IMR-90 (cell line): ENCODE data around the gene ANKRD55. TPM values are rescaled to one million over a fixed set of nuclear protein-coding genes. Genes with fewer than 3 reads are reported as not detected.

ENCODE experiments used
- ATAC-seq: fragments of 200-7000 bp; cut with Tn5 transposase; 2 replicates; pipeline ENCODE4 v1.9.1; 2020; ENCODE audit warnings: low read depth, mild to moderate bottlenecking, moderate library complexity
- BruUV-seq: library from RNA; stranded (reverse); fragments of 400-500 nt; replicated peaks from 2 replicates; lab custom pipeline; 2021; lab: Mats Ljungman, UMichigan
- CTCF ChIA-PET: fragments of 300-600 bp; formaldehyde crosslinking; extraction: SDS; loops from one replicate; lab custom pipeline; 2021; ENCODE audit warnings: antibody characterized with exemption; lab: Yijun Ruan, JAX
- POLR2A ChIA-PET: fragments of 300-600 bp; sonication (Branson Sonifier 250); formaldehyde crosslinking; loops from one replicate; lab custom pipeline; 2022; ENCODE audit warnings: antibody characterized with exemption; ENCODE audit not compliant: unreplicated experiment; lab: Charles Lee
- DNase-seq: peaks from one replicate; pipeline ENCODE4 v3.0.0; 2013
- H2AFZ ChIP-seq: replicated peaks from 2 replicates; pipeline ENCODE3; 2013; ENCODE audit warnings: low read length, mild to moderate bottlenecking; ENCODE audit not compliant: poor library complexity
- H2AK5ac ChIP-seq: 2 replicates; pipeline ENCODE4 v1.6.1; 2013; ENCODE audit warnings: low read depth, low read length, inconsistent platforms
- H2AK9ac ChIP-seq: replicated peaks from 2 replicates; pipeline ENCODE3; 2013; ENCODE audit warnings: mild to moderate bottlenecking, low read depth, low read length, moderate library complexity; ENCODE audit not compliant: poor library complexity
- H2BK120ac ChIP-seq: 2 replicates; pipeline ENCODE4 v1.6.1; 2013; ENCODE audit warnings: low read depth, low read length, inconsistent platforms
- H2BK15ac ChIP-seq: 3 replicates; pipeline ENCODE4 v1.6.1; 2013; ENCODE audit warnings: low read depth, low read length, inconsistent platforms
- H2BK20ac ChIP-seq: 2 replicates; pipeline ENCODE4 v1.6.1; 2013; ENCODE audit warnings: low read depth, mild to moderate bottlenecking, inconsistent platforms, low read length, moderate library complexity
- H2BK5ac ChIP-seq: 2 replicates; pipeline ENCODE4 v1.6.1; 2013; ENCODE audit warnings: mild to moderate bottlenecking, low read depth, low read length, inconsistent platforms; ENCODE audit not compliant: poor library complexity, severe bottlenecking
- H3K14ac ChIP-seq: replicated peaks from 2 replicates; pipeline ENCODE4 v1.6.1; 2013; ENCODE audit warnings: low read depth, low read length, inconsistent platforms
- H3K18ac ChIP-seq: 2 replicates; pipeline ENCODE4 v1.6.1; 2013; ENCODE audit warnings: low read depth, low read length, control low read depth
- H3K23ac ChIP-seq: 2 replicates; pipeline ENCODE4 v1.6.1; 2013; ENCODE audit warnings: low read depth, low read length, inconsistent platforms
- H3K27ac ChIP-seq: 2 replicates; pipeline ENCODE4 v1.5.1; 2013; ENCODE audit warnings: mild to moderate bottlenecking, control low read depth, low read length; ENCODE audit not compliant: insufficient read depth
- H3K27me3 ChIP-seq: 2 replicates; pipeline ENCODE4 v1.6.1; 2013; ENCODE audit warnings: low read length; ENCODE audit not compliant: control insufficient read depth, insufficient read depth
- H3K36me3 ChIP-seq: 2 replicates; pipeline ENCODE4 v1.6.1; 2013; ENCODE audit warnings: low read length, mixed read lengths; ENCODE audit not compliant: control insufficient read depth, insufficient read depth
- H3K4ac ChIP-seq: 2 replicates; pipeline ENCODE4 v1.6.1; 2013; ENCODE audit warnings: low read depth, low read length, inconsistent platforms
- H3K4me1 ChIP-seq: 2 replicates; pipeline ENCODE4 v1.6.1; 2013; ENCODE audit warnings: low read length, mixed read lengths; ENCODE audit not compliant: control insufficient read depth, insufficient read depth
- H3K4me2 ChIP-seq: 2 replicates; pipeline ENCODE4 v1.6.1; 2013; ENCODE audit warnings: low read depth, mild to moderate bottlenecking, control low read depth, low read length, moderate library complexity
- H3K4me3 ChIP-seq: 2 replicates; pipeline ENCODE4 v1.5.1; 2013; ENCODE audit warnings: low read depth, mild to moderate bottlenecking, control low read depth, low read length, moderate library complexity; ENCODE audit not compliant: insufficient read depth
- H3K56ac ChIP-seq: 2 replicates; pipeline ENCODE4 v1.6.1; 2013; ENCODE audit warnings: low read length, inconsistent platforms; ENCODE audit not compliant: insufficient read depth; ENCODE audit errors: extremely low read depth
- H3K79me1 ChIP-seq, 2 experiments: 2 replicates each; pipeline ENCODE4 v1.6.1; 2013; ENCODE audit warnings: low read length in 2 of 2, inconsistent platforms in 1 of 2, low read depth in 1 of 2
- H3K9ac ChIP-seq: 2 replicates; pipeline ENCODE4 v1.6.1; 2013; ENCODE audit warnings: low read depth, low read length, control low read depth
- H3K9me1 ChIP-seq: 2 replicates; pipeline ENCODE4 v1.6.1; 2013; ENCODE audit warnings: low read length, inconsistent platforms; ENCODE audit not compliant: insufficient read depth
- H3K9me3 ChIP-seq: 2 replicates; pipeline ENCODE4 v1.6.1; 2013; ENCODE audit warnings: low read length; ENCODE audit not compliant: control insufficient read depth, insufficient read depth
- H4K20me1 ChIP-seq: 2 replicates; pipeline ENCODE4 v1.6.1; 2013; ENCODE audit warnings: low read length, inconsistent platforms; ENCODE audit not compliant: insufficient read depth
- H4K5ac ChIP-seq: 2 replicates; pipeline ENCODE4 v1.6.1; 2013; ENCODE audit warnings: mild to moderate bottlenecking, low read depth, low read length, control low read depth
- H4K8ac ChIP-seq, 2 experiments: 2 replicates each; pipeline ENCODE4 v1.6.1; 2013; ENCODE audit warnings: low read depth in 2 of 2, low read length in 2 of 2, control low read depth in 1 of 2, inconsistent platforms in 1 of 2
- H4K91ac ChIP-seq: 2 replicates; pipeline ENCODE4 v1.6.1; 2013; ENCODE audit warnings: low read depth, low read length, inconsistent platforms; ENCODE audit not compliant: insufficient read depth
- BHLHE40 ChIP-seq: fragments of 150-350 bp; IDR thresholded peaks from 2 replicates; pipeline ENCODE4 v1.6.1; 2016; ENCODE audit warnings: mild to moderate bottlenecking, low read depth, low read length
- CEBPB ChIP-seq: IDR thresholded peaks from 2 replicates; pipeline ENCODE4 v1.6.1; 2012; ENCODE audit warnings: low read depth, low read length, improper control_type of control experiment
- CHD1 ChIP-seq: IDR thresholded peaks from 2 replicates; pipeline ENCODE4 v1.6.1; 2012; ENCODE audit warnings: low read depth, low read length, improper control_type of control experiment
- FOS ChIP-seq: fragments of 150-350 bp; IDR thresholded peaks from 2 replicates; pipeline ENCODE4 v1.6.1; 2016; ENCODE audit warnings: low read depth, low read length
- MAFK ChIP-seq: IDR thresholded peaks from 2 replicates; pipeline ENCODE4 v1.6.1; 2012; ENCODE audit warnings: low read depth, low read length, improper control_type of control experiment
- MXI1 ChIP-seq: IDR thresholded peaks from 2 replicates; pipeline ENCODE4 v1.6.1; 2012; ENCODE audit warnings: low read depth, mild to moderate bottlenecking, low read length, moderate library complexity, borderline replicate concordance
- NFE2L2 ChIP-seq: fragments of 150-350 bp; IDR thresholded peaks from 2 replicates; pipeline ENCODE4 v1.6.1; 2016; ENCODE audit warnings: low read depth, mild to moderate bottlenecking, low read length
- POLR2A ChIP-seq: IDR thresholded peaks from 2 replicates; pipeline ENCODE4 v1.6.1; 2012; ENCODE audit warnings: mild to moderate bottlenecking, low read depth, low read length
- RAD21 ChIP-seq: IDR thresholded peaks from 2 replicates; pipeline ENCODE4 v1.6.1; 2012; ENCODE audit warnings: low read length, improper control_type of control experiment
- RCOR1 ChIP-seq: IDR thresholded peaks from 2 replicates; pipeline ENCODE4 v1.6.1; 2012; ENCODE audit warnings: mild to moderate bottlenecking, low read length, improper control_type of control experiment; ENCODE audit not compliant: insufficient replicate concordance
- RFX5 ChIP-seq: IDR thresholded peaks from 2 replicates; pipeline ENCODE4 v1.8.0; 2012; ENCODE audit warnings: low read depth, mild to moderate bottlenecking, low read length, moderate library complexity
- SMC3 ChIP-seq: fragments of 150-350 bp; IDR thresholded peaks from 2 replicates; pipeline ENCODE4 v1.6.1; 2016; ENCODE audit warnings: low read depth, mild to moderate bottlenecking, antibody characterized with exemption, low read length, moderate library complexity
- WGBS, 2 experiments: methylation state at CpG; one replicate each; pipeline versions ENCODE4 v1.1.5 to v1.1.7; 2013; ENCODE audit warnings: missing lambda C conversion rate in 2 of 2; ENCODE audit not compliant: insufficient read length in 1 of 2; ENCODE audit errors: extremely low coverage in 2 of 2; 5-methylcytosine and 5-hydroxymethylcytosine counted together
- dilution Hi-C: fragments of 300-500 bp; cut with HindIII; formaldehyde crosslinking; loops from one replicate; pipeline ENCODE4 v1.14.3; 2018; ENCODE audit warnings: low sequenced_read_pairs; ENCODE audit not compliant: unreplicated experiment
- in situ Hi-C: fragments of 300-500 bp; cut with MboI; formaldehyde crosslinking; loops from 3 replicates; pipeline ENCODE4 v1.14.3; 2019; ENCODE audit warnings: low sequenced_read_pairs, inconsistent platforms, mixed read lengths
- intact Hi-C: fragments of 100-400 bp; cut with micrococcal nuclease; formaldehyde crosslinking; loops from 2 replicates; pipeline ENCODE4 v1.10.0; 2022
- polyA plus RNA-seq, 3 experiments: library from polyadenylated mRNA; depleted of rRNA; stranded (reverse); fragments of >200 nt; gene quantifications; 2 replicates each; pipeline ENCODE4 v1.2.3, GENCODE V29; 2012; ENCODE audit warnings: low replicate concordance in 1 of 3
- total RNA-seq: library from RNA; depleted of rRNA; stranded (reverse); fragments of >200 nt; gene quantifications from 2 replicates; pipeline ENCODE4 v1.2.3, GENCODE V29; 2012
- TF ChIP-seq, protein P1 (sequence below): conservative IDR thresholded peaks from 2 replicates; pipeline ENCODE4 v1.5.1; 2012; ENCODE audit warnings: mild to moderate bottlenecking, low read depth, low read length, improper control_type of control experiment
- TF ChIP-seq, protein P2 (sequence below): fragments of 150-350 bp; IDR thresholded peaks from 2 replicates; pipeline ENCODE4 v1.6.1; 2016; ENCODE audit warnings: low read depth, mild to moderate bottlenecking, low read length, moderate library complexity, borderline replicate concordance
- TF ChIP-seq, protein P3 (sequence below): fragments of 150-350 bp; IDR thresholded peaks from 2 replicates; pipeline ENCODE4 v1.6.1; 2017; ENCODE audit warnings: mild to moderate bottlenecking, antibody characterized with exemption, low read length, low read depth

The ANKRD55 gene
- total and polyA plus RNA-seq, 2 of the 4 experiments (the other 2 are of a cell fraction) = not detected

DNA sequence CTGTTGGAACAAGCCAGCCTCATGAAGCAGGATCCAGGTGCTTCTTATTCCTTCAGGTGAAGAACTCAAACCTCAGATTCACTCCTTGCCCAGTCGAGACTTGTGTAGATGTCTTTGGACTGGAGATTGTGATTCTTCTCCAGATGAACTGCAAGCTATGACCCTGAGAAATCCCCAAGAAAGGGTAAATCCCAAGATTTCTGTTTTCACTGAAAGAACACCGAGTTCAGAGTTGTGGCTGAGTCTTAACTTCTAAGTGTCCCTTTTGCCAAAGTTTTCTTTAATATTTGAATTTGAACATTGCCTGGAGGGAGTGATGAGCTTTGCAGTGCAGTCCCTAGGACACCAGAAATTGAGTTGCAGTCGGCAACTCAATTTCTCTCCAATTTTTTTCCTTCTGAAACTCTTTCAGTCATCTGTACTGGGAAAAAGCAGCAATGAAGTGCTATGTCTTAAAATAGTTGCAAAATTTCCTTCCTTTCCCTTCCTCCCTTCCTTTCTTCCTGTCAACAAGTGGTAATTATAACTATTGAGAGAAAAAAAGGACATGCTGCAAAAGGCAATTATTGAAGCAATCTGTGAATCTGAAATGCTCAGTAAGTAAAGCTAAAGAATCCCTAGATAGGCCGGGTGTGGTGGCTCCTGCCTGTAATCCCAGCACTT, 56.1 kb downstream of the ANKRD55 start:
- BruUV-seq = no TSS peak
- no peaks in the 10 kb centered on the region for H3K9me3 ChIP-seq
- peak overlapping the region; percentile 79 for H3K18ac ChIP-seq
- no peak overlapping the region for H3K56ac ChIP-seq
- DNase-seq = no peak
- H4K5ac ChIP-seq = peak overlapping the region; percentile 77
- peak overlapping the region; percentile 64; the same call in 1 of the 2 replicates for H2BK20ac ChIP-seq
- no peak overlapping the region for H3K4me2 ChIP-seq
- no peak overlapping the region for H2AFZ ChIP-seq
- peak overlapping the region; percentile 3; the same call in 1 of the 2 replicates for H2AK5ac ChIP-seq
- peaks cover 15% of the 10 kb centered on the region for H3K4me1 ChIP-seq
- dilution Hi-C loops (no loop called here), intact Hi-C loops (loop anchor here (5.0 kb wide), 1 partner anchor 185 kb away; the partner anchor contains the start of gene IL6ST), in situ Hi-C loops (no loop called here)
- H3K9ac ChIP-seq = no peak overlapping the region
- ChIA-PET CTCF (interaction anchor here (0.6 kb wide), 1 partner anchor 985 kb away, joined by 3 read pairs; no protein-coding TSS in a partner anchor), POLR2A (interaction anchor here (0.7 kb wide), 1 partner anchor 377 kb away, joined by 3 read pairs; no protein-coding TSS in a partner anchor)
- H4K20me1 ChIP-seq = no peaks in the 10 kb centered on the region
- no peak overlapping the region for H2AK9ac ChIP-seq
- H2BK15ac ChIP-seq = peak overlapping the region; percentile 24; the same call in 1 of the 3 replicates
- 0 out of 2 replicates have a peak overlapping the region, but pooled peaks have one; percentile 34 for H3K14ac ChIP-seq
- WGBS, 2 experiments = no CpG with 5 or more reads among the region's 4 CpGs
- peaks cover 8% of the 10 kb centered on the region for H3K9me1 ChIP-seq
- ATAC-seq = no peak
- H3K4ac ChIP-seq = peak overlapping the region; percentile 72
- H3K4me3 ChIP-seq = no peak overlapping the region
- H4K8ac ChIP-seq = peak overlapping the region in 1 of 2 experiments; percentile 24; a peak in 1 of 4 replicates
- H3K27me3 ChIP-seq = no peaks in the 10 kb centered on the region
- peak overlapping the region; percentile 62 for H2BK120ac ChIP-seq
- peak overlapping the region; percentile 44; the same call in 1 of the 2 replicates for H4K91ac ChIP-seq
- H3K36me3 ChIP-seq = no peaks in the 10 kb centered on the region
- no peaks in the 10 kb centered on the region for H3K79me1 ChIP-seq
- TF ChIP-seq FOS (no peak), MXI1 (no peak), CEBPB (no peak), RCOR1 (no peak), RAD21 (no peak), POLR2A (no peak), CHD1 (no peak), NFE2L2 (no peak), MAFK (no peak), RFX5 (no peak), SMC3 (no peak), BHLHE40 (no peak)
- TF ChIP-seq, protein P1, sequence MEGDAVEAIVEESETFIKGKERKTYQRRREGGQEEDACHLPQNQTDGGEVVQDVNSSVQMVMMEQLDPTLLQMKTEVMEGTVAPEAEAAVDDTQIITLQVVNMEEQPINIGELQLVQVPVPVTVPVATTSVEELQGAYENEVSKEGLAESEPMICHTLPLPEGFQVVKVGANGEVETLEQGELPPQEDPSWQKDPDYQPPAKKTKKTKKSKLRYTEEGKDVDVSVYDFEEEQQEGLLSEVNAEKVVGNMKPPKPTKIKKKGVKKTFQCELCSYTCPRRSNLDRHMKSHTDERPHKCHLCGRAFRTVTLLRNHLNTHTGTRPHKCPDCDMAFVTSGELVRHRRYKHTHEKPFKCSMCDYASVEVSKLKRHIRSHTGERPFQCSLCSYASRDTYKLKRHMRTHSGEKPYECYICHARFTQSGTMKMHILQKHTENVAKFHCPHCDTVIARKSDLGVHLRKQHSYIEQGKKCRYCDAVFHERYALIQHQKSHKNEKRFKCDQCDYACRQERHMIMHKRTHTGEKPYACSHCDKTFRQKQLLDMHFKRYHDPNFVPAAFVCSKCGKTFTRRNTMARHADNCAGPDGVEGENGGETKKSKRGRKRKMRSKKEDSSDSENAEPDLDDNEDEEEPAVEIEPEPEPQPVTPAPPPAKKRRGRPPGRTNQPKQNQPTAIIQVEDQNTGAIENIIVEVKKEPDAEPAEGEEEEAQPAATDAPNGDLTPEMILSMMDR = no peak
- TF ChIP-seq, protein P2, sequence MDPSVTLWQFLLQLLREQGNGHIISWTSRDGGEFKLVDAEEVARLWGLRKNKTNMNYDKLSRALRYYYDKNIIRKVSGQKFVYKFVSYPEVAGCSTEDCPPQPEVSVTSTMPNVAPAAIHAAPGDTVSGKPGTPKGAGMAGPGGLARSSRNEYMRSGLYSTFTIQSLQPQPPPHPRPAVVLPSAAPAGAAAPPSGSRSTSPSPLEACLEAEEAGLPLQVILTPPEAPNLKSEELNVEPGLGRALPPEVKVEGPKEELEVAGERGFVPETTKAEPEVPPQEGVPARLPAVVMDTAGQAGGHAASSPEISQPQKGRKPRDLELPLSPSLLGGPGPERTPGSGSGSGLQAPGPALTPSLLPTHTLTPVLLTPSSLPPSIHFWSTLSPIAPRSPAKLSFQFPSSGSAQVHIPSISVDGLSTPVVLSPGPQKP = no peak
- TF ChIP-seq, protein P3, sequence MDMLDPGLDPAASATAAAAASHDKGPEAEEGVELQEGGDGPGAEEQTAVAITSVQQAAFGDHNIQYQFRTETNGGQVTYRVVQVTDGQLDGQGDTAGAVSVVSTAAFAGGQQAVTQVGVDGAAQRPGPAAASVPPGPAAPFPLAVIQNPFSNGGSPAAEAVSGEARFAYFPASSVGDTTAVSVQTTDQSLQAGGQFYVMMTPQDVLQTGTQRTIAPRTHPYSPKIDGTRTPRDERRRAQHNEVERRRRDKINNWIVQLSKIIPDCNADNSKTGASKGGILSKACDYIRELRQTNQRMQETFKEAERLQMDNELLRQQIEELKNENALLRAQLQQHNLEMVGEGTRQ = no peak
- H3K27ac ChIP-seq = no peak overlapping the region; the same call in 1 of the 2 replicates
- no peak overlapping the region for H3K23ac ChIP-seq
- H2BK5ac ChIP-seq = no peak overlapping the region
